ENCODE results near the gene EFCAB8. TPM values are rescaled to one million over a fixed set of nuclear protein-coding genes. Genes with fewer than 3 reads are reported as not detected.

Gene EFCAB8
- total and polyA plus RNA-seq, 2 experiments from 2014 or later, result 0.53 TPM; not detected in 1

GRCh38 chr20:32912688-32913087 is 54.0 kb downstream of the EFCAB8 start:
- Histone ChIP-seq H3K27ac (no peak overlapping the region), H3K9me2 (replicated peaks; ENCODE audit: insufficient read depth) (no peaks in the 10 kb centered on the region), H2AFZ (no peak overlapping the region), H3K4me2 (no peak overlapping the region), H3K27me3 (no peaks in the 10 kb centered on the region), H4K20me1 (ENCODE audit: insufficient read depth, poor library complexity, severe bottlenecking) (no peaks in the 10 kb centered on the region), H3K9me3 (ENCODE audit: low read depth) (peaks cover 9% of the 10 kb centered on the region), H3K4me1 (ENCODE audit: insufficient read depth) (no peaks in the 10 kb centered on the region), H3K4me3 (no peak overlapping the region), H3K79me2 (no peaks in the 10 kb centered on the region), H3K36me3 (replicated peaks; ENCODE audit: insufficient read depth, low read depth) (no peaks in the 10 kb centered on the region)
- TF ChIP-seq CTCF (IDR thresholded peaks at IDR 0.05; ENCODE audit: poor library complexity) (no peak), EZH2 (IDR thresholded peaks at IDR 0.05; ENCODE audit: borderline replicate concordance) (no peak), EZH2phosphoT487 (IDR thresholded peaks at IDR 0.05; ENCODE audit: low read depth, severe bottlenecking, unreplicated experiment) (no peak)
- 84% methylated on average over 1 of the region's 1 CpG for WGBS (ENCODE audit: low lambda C conversion rate, missing lambda C conversion rate)
- no peak for DNase-seq (ENCODE audit: low spot score)

GRCh38 chr20:32914031-32914430 is 55.3 kb downstream of the EFCAB8 start:
- Histone ChIP-seq H2AFZ (no peak overlapping the region), H3K9me2 (replicated peaks; ENCODE audit: insufficient read depth) (no peaks in the 10 kb centered on the region), H3K4me3 (no peak overlapping the region), H3K4me2 (no peak overlapping the region), H3K36me3 (replicated peaks; ENCODE audit: insufficient read depth, low read depth) (no peaks in the 10 kb centered on the region), H3K9me3 (ENCODE audit: low read depth) (peaks cover 9% of the 10 kb centered on the region), H3K4me1 (ENCODE audit: insufficient read depth) (no peaks in the 10 kb centered on the region), H3K27me3 (no peaks in the 10 kb centered on the region), H3K27ac (no peak overlapping the region), H4K20me1 (ENCODE audit: insufficient read depth, poor library complexity, severe bottlenecking) (no peaks in the 10 kb centered on the region), H3K79me2 (no peaks in the 10 kb centered on the region)
- 83% methylated on average over 1 of the region's 1 CpG for WGBS (ENCODE audit: low lambda C conversion rate, missing lambda C conversion rate)
- no peak for DNase-seq (ENCODE audit: low spot score)
- TF ChIP-seq EZH2 (IDR thresholded peaks at IDR 0.05; ENCODE audit: borderline replicate concordance) (no peak), EZH2phosphoT487 (IDR thresholded peaks at IDR 0.05; ENCODE audit: low read depth, severe bottlenecking, unreplicated experiment) (no peak), CTCF (IDR thresholded peaks at IDR 0.05; ENCODE audit: poor library complexity) (no peak)

GRCh38 chr20:32917191-32917950 is 58.6 kb downstream of the EFCAB8 start:
- Histone ChIP-seq H3K27me3 (no peaks in the 10 kb centered on the region), H2AFZ (no peak overlapping the region), H3K4me2 (no peak overlapping the region), H3K9me2 (replicated peaks; ENCODE audit: insufficient read depth) (no peaks in the 10 kb centered on the region), H3K9me3 (ENCODE audit: low read depth) (peaks cover 9% of the 10 kb centered on the region), H3K4me1 (ENCODE audit: insufficient read depth) (no peaks in the 10 kb centered on the region), H3K27ac (no peak overlapping the region), H3K36me3 (replicated peaks; ENCODE audit: insufficient read depth, low read depth) (no peaks in the 10 kb centered on the region), H3K4me3 (no peak overlapping the region), H4K20me1 (ENCODE audit: insufficient read depth, poor library complexity, severe bottlenecking) (no peaks in the 10 kb centered on the region), H3K79me2 (no peaks in the 10 kb centered on the region)
- no peak for DNase-seq (ENCODE audit: low spot score)
- TF ChIP-seq EZH2phosphoT487 (IDR thresholded peaks at IDR 0.05; ENCODE audit: low read depth, severe bottlenecking, unreplicated experiment) (no peak), CTCF (IDR thresholded peaks at IDR 0.05; ENCODE audit: poor library complexity) (no peak), EZH2 (IDR thresholded peaks at IDR 0.05; ENCODE audit: borderline replicate concordance) (no peak)
- WGBS (ENCODE audit: low lambda C conversion rate, missing lambda C conversion rate), result 82% methylated on average over 9 of the region's 9 CpGs
